A549 (cell line): ENCODE data around the gene GSE1. TPM values are rescaled to one million over a fixed set of nuclear protein-coding genes. Genes with fewer than 3 reads are reported as not detected.

Experiments used
- ATAC-seq, 2 experiments: fragments of 200-7000 bp in 1 of 2; fragments of >200 bp in 1 of 2; cut with Nextera tagmentation in 1 of 2; cut with Tn5 transposase in 1 of 2; 3 replicates each; pipeline versions ENCODE4 v1.8.0 to v1.9.1; 2018 to 2020; ENCODE audit warnings: mild to moderate bottlenecking in 1 of 2, moderate library complexity in 1 of 2
- CTCF ChIA-PET: fragments of 300-600 bp; sonication (Branson Sonifier 250); formaldehyde crosslinking; extraction: SDS; loops from one replicate; lab custom pipeline; 2021; ENCODE audit warnings: antibody characterized with exemption, inconsistent platforms; lab: Yijun Ruan, JAX
- POLR2A ChIA-PET: fragments of 350-600 bp; formaldehyde crosslinking; extraction: SDS; loops from one replicate; lab custom pipeline; 2021; ENCODE audit warnings: antibody characterized with exemption, inconsistent platforms; lab: Yijun Ruan, JAX
- DNase-seq, 2 experiments: peaks; one replicate each; pipeline versions ENCODE4 v3.0.0 to v3.0.0-alpha.2; 2011 to 2016; ENCODE audit warnings: low read depth in 1 of 2, low spot score in 1 of 2
- FAIRE-seq: peaks from 2 replicates; lab custom pipeline; 2011; peaks lifted over from hg19 to GRCh38; lab: Jason Lieb, UNC
- H3K27ac ChIP-seq, 2 experiments: fragments of >200 bp; sonication (Bioruptor Twin); formaldehyde crosslinking; 3 replicates each; pipeline ENCODE4 v1.5.1; 2016 to 2017
- H3K4me1 ChIP-seq: fragments of >200 bp; sonication (Bioruptor Twin); formaldehyde crosslinking; 3 replicates; pipeline ENCODE4 v1.6.1; 2016
- H3K4me2 ChIP-seq: fragments of >200 bp; sonication (Bioruptor Twin); formaldehyde crosslinking; 3 replicates; pipeline ENCODE4 v1.6.1; 2016
- H3K4me3 ChIP-seq: fragments of >200 bp; sonication (Bioruptor Twin); formaldehyde crosslinking; 3 replicates; pipeline ENCODE4 v1.5.1; 2016
- H3K9me3 ChIP-seq: fragments of >200 bp; sonication (Bioruptor Twin); formaldehyde crosslinking; 3 replicates; pipeline ENCODE4 v1.6.1; 2016
- CBX8 ChIP-seq: fragments of 200-600 bp; sonication (generic); IDR thresholded peaks from 2 replicates; pipeline ENCODE4 v1.6.1; 2016
- CHD2 ChIP-seq: fragments of 150-350 bp; IDR thresholded peaks from 2 replicates; pipeline ENCODE4 v1.6.1; 2014; ENCODE audit warnings: low read length; ENCODE audit not compliant: partially characterized antibody
- CHD4 ChIP-seq: fragments of 200-600 bp; sonication (generic); IDR thresholded peaks from 2 replicates; pipeline ENCODE4 v1.6.1; 2016; ENCODE audit warnings: antibody characterized with exemption, mild to moderate bottlenecking, borderline replicate concordance
- ELK1 ChIP-seq: fragments of 150-350 bp; IDR thresholded peaks from 2 replicates; pipeline ENCODE4 v1.6.1; 2014; ENCODE audit warnings: low read depth, mild to moderate bottlenecking, low read length
- EP300 ChIP-seq, 2 experiments: fragments of >200 bp; sonication (Bioruptor Twin); formaldehyde crosslinking; IDR thresholded peaks; 2 replicates in 1 of 2; 3 replicates in 1 of 2; pipeline ENCODE4 v1.6.1; 2016 to 2017
- FOSL2 ChIP-seq, 2 experiments: fragments of 450-650 bp in 1 of 2; fragments of >200 bp in 1 of 2; sonication (Bioruptor Twin) in 1 of 2; formaldehyde crosslinking; IDR thresholded peaks; 2 replicates each; pipeline versions ENCODE4 v1.5.0 to v1.6.1; 2016 to 2020; ENCODE audit warnings: mild to moderate bottlenecking in 1 of 2, moderate library complexity in 1 of 2
- FOXS1 ChIP-seq: fragments of 250-450 bp; sonication (Bioruptor Pico); IDR thresholded peaks from 2 replicates; pipeline ENCODE4 v1.5.0; 2020; ENCODE audit warnings: mild to moderate bottlenecking, moderate library complexity
- HDAC2 ChIP-seq: fragments of 200-600 bp; sonication (generic); IDR thresholded peaks from 2 replicates; pipeline ENCODE4 v1.6.1; 2016
- HOXB5 ChIP-seq: fragments of 250-450 bp; sonication (Bioruptor Pico); IDR thresholded peaks from 2 replicates; pipeline ENCODE4 v1.5.0; 2020; ENCODE audit warnings: mild to moderate bottlenecking, moderate library complexity
- JUN ChIP-seq, 2 experiments: fragments of >200 bp; sonication (Bioruptor Twin); formaldehyde crosslinking; IDR thresholded peaks; 2 replicates in 1 of 2; 3 replicates in 1 of 2; pipeline ENCODE4 v1.6.1; 2016 to 2017
- KDM1A ChIP-seq: fragments of 200-600 bp; sonication (generic); IDR thresholded peaks from 2 replicates; pipeline ENCODE4 v1.6.1; 2016; ENCODE audit warnings: low read depth, mild to moderate bottlenecking
- MAX ChIP-seq: IDR thresholded peaks from 2 replicates; pipeline ENCODE4 v1.6.1; 2012
- MYC ChIP-seq: IDR thresholded peaks from 2 replicates; pipeline ENCODE4 v1.6.1; 2012; ENCODE audit warnings: mild to moderate bottlenecking, inconsistent platforms, low read length, improper control_type of control experiment, borderline replicate concordance
- PBX3 ChIP-seq: IDR thresholded peaks from 2 replicates; pipeline ENCODE4 v1.6.1; 2012
- PHF8 ChIP-seq: fragments of 200-600 bp; sonication (generic); IDR thresholded peaks from 2 replicates; pipeline ENCODE4 v1.6.1; 2016; ENCODE audit warnings: low read depth, mild to moderate bottlenecking, antibody characterized with exemption, moderate library complexity, borderline replicate concordance
- RAD21 ChIP-seq, 2 experiments: fragments of >200 bp in 1 of 2; sonication (Bioruptor Twin) in 1 of 2; formaldehyde crosslinking in 1 of 2; IDR thresholded peaks in 1 of 2; conservative IDR thresholded peaks in 1 of 2; 2 replicates in 1 of 2; 3 replicates in 1 of 2; pipeline ENCODE4 v1.6.1; 2012 to 2018; ENCODE audit warnings: inconsistent platforms in 1 of 2
- RCOR1 ChIP-seq: fragments of 150-350 bp; IDR thresholded peaks from 2 replicates; pipeline ENCODE4 v1.6.1; 2014; ENCODE audit warnings: antibody characterized with exemption, low read length, low read depth
- SMC3 ChIP-seq: fragments of >200 bp; sonication (Bioruptor Twin); formaldehyde crosslinking; IDR thresholded peaks from 3 replicates; pipeline ENCODE4 v1.6.1; 2018; ENCODE audit warnings: inconsistent platforms
- ZC3H11A ChIP-seq: fragments of 450-650 bp; IDR thresholded peaks from 2 replicates; pipeline ENCODE4 v1.6.1; 2014; ENCODE audit warnings: antibody characterized with exemption, mild to moderate bottlenecking
- ZSCAN20 ChIP-seq: fragments of 250-450 bp; sonication (Bioruptor Pico); IDR thresholded peaks from 2 replicates; pipeline ENCODE4 v1.8.0; 2022; ENCODE audit warnings: mild to moderate bottlenecking, moderate library complexity
- WGBS: methylation state at CpG from one replicate; pipeline ENCODE4 v1.1.6; 2017; ENCODE audit errors: missing lambda C conversion rate; 5-methylcytosine and 5-hydroxymethylcytosine counted together
- polyA plus RNA-seq, 4 experiments: library from polyadenylated mRNA; depleted of rRNA in 3 of 4; stranded (reverse); fragments of >200 nt; fragmentation: RNase III in 1 of 4; extraction: RNeasy Plus Mini Kit Qiagen cat#74134 plus additional on column Dnase treatment in 1 of 4; gene quantifications; 2 replicates in 3 of 4; 3 replicates in 1 of 4; pipeline ENCODE4 v1.2.3, GENCODE V29; 2011 to 2017
- TF ChIP-seq, protein P1 (sequence below): fragments of >200 bp; sonication (Bioruptor Twin); formaldehyde crosslinking; IDR thresholded peaks from 3 replicates; pipeline ENCODE4 v1.6.1; 2016
- TF ChIP-seq, protein P2 (sequence below): fragments of 250-450 bp; sonication (Bioruptor Pico); IDR thresholded peaks from 2 replicates; pipeline ENCODE4 v1.5.0; 2020; ENCODE audit warnings: low read depth, mild to moderate bottlenecking, moderate library complexity
- TF ChIP-seq, protein P3 (sequence below): IDR thresholded peaks from 2 replicates; pipeline ENCODE4 v1.6.1; 2012; ENCODE audit warnings: low read depth, borderline replicate concordance

Gene GSE1
- polyA plus RNA-seq, 2 of the 4 experiments (the other 2 are of a cell fraction): 20.7 to 24.3 TPM

GRCh38 chr16:85664580-85665372 is 51.7 kb downstream of the GSE1 start:
- no peak overlapping the region for H3K4me3 ChIP-seq
- no peaks in the 10 kb centered on the region for H3K4me1 ChIP-seq
- WGBS: 93% methylated on average over 27 of the region's 27 CpGs
- no peak overlapping the region for H3K27ac ChIP-seq
- DNase-seq (no peak), ATAC-seq (no peak), FAIRE-seq (no peak)
- no peak overlapping the region for H3K4me2 ChIP-seq
- no peaks in the 10 kb centered on the region for H3K9me3 ChIP-seq
- ChIA-PET CTCF (interaction anchor here (0.7 kb wide), 1 partner anchor 14 kb away, joined by 3 read pairs; no protein-coding TSS in a partner anchor), POLR2A (no interaction called here)
- TF ChIP-seq MYC (no peak), MAX (no peak), HOXB5 (CRISPR knock-in tag) (no peak)
- TF ChIP-seq, all 56 proteins: peak for 0

DNA sequence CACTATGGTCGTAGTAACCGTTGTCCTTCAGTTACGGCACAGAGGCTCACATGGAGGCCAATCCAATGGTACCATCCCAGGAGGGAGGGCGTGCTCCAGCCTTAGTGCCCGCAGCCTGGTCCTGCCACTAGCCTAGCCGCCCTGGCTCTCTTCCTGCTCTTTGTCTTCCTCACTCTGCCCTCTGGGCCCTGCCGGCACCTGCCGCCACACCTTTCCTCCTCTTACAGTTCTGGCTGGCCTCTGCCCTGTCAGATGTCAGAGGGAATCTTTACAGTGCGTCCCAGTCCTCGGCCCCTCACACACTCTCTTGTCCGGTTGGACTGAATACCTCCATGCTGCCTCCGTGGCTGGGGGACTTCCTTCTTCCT is 52.2 kb downstream of the GSE1 start:
- TF ChIP-seq HDAC2 (no peak), CHD2 (no peak), MAX (no peak), JUN (IDR thresholded peaks at IDR 0.05) (no peak), FOSL2 (IDR thresholded peaks at IDR 0.05) (no peak), FOSL2 (CRISPR knock-in tag; IDR thresholded peaks at IDR 0.05) (no peak), ZC3H11A (no peak), HOXB5 (CRISPR knock-in tag) (no peak), RAD21 (conservative IDR thresholded peaks at IDR 0.05 in 1 of 2, IDR thresholded peaks at IDR 0.05 in 1 of 2) (no peak), CHD4 (no peak), PBX3 (no peak), PHF8 (no peak), KDM1A (no peak)
- TF ChIP-seq, protein P1, sequence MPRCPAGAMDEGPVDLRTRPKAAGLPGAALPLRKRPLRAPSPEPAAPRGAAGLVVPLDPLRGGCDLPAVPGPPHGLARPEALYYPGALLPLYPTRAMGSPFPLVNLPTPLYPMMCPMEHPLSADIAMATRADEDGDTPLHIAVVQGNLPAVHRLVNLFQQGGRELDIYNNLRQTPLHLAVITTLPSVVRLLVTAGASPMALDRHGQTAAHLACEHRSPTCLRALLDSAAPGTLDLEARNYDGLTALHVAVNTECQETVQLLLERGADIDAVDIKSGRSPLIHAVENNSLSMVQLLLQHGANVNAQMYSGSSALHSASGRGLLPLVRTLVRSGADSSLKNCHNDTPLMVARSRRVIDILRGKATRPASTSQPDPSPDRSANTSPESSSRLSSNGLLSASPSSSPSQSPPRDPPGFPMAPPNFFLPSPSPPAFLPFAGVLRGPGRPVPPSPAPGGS: no peak
- TF ChIP-seq, protein P2, sequence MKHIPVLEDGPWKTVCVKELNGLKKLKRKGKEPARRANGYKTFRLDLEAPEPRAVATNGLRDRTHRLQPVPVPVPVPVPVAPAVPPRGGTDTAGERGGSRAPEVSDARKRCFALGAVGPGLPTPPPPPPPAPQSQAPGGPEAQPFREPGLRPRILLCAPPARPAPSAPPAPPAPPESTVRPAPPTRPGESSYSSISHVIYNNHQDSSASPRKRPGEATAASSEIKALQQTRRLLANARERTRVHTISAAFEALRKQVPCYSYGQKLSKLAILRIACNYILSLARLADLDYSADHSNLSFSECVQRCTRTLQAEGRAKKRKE: no peak
- no peaks in the 10 kb centered on the region for H3K4me1 ChIP-seq
- ATAC-seq (no peak), FAIRE-seq (no peak), DNase-seq (no peak)
- H3K4me2 ChIP-seq: no peak overlapping the region
- ChIA-PET CTCF (interaction anchor here (0.6 to 1.4 kb wide), 4 partner anchors 13 to 108 kb away, joined by 3 to 4 read pairs (median 4); no protein-coding TSS in a partner anchor), POLR2A (no interaction called here)
- H3K9me3 ChIP-seq: no peaks in the 10 kb centered on the region
- WGBS: 95% methylated on average over 12 of the region's 12 CpGs
- no peak overlapping the region for H3K27ac ChIP-seq
- H3K4me3 ChIP-seq: no peak overlapping the region

GRCh38 chr16:85665929-85666328 is 52.8 kb downstream of the GSE1 start:
- FAIRE-seq (no peak), ATAC-seq (no peak)
- CTCF ChIA-PET: interaction anchor here (0.6 to 1.4 kb wide), 6 partner anchors 13 to 109 kb away, joined by 3 to 4 read pairs (median 3); no protein-coding TSS in a partner anchor
- TF ChIP-seq CBX8 (no peak), FOXS1 (CRISPR knock-in tag) (no peak), KDM1A (no peak), MYC (no peak), HOXB5 (CRISPR knock-in tag) (no peak), EP300 (IDR thresholded peaks at IDR 0.05) (no peak), ELK1 (no peak), ZC3H11A (no peak), SMC3 (no peak), RCOR1 (no peak), HDAC2 (no peak), PBX3 (no peak), ZSCAN20 (no peak)
- TF ChIP-seq, protein P2: no peak
- TF ChIP-seq, protein P3, sequence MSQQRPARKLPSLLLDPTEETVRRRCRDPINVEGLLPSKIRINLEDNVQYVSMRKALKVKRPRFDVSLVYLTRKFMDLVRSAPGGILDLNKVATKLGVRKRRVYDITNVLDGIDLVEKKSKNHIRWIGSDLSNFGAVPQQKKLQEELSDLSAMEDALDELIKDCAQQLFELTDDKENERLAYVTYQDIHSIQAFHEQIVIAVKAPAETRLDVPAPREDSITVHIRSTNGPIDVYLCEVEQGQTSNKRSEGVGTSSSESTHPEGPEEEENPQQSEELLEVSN: no peak

More at GRCh38 chr16:85665929-85666328, 52.8 kb downstream of the GSE1 start:
- DNase-seq: no peak
- no peak overlapping the region for H3K4me2 ChIP-seq
- POLR2A ChIA-PET: no interaction called here
- H3K4me1 ChIP-seq: no peaks in the 10 kb centered on the region
- H3K27ac ChIP-seq: no peak overlapping the region
- WGBS: 94% methylated on average over 8 of the region's 13 CpGs
- no peaks in the 10 kb centered on the region for H3K9me3 ChIP-seq
- H3K4me3 ChIP-seq: no peak overlapping the region
